Breast epithelium (tissue), 4 donors: ENCODE results near the gene GPR52. TPM values are rescaled to one million over a fixed set of nuclear protein-coding genes. Genes with fewer than 3 reads are reported as not detected.

Experiments used
- DNase-seq, 2 donors: peaks; one replicate each; pipeline ENCODE4 v3.0.0-alpha.2; 2019; ENCODE audit warnings: low spot score in 2 of 2
- H3K27ac ChIP-seq, 2 donors: fragments of 200-600 bp; sonication (generic) in 1 of 2; one replicate each; pipeline ENCODE4 v1.5.1; 2016 to 2019; ENCODE audit warnings: mild to moderate bottlenecking in 1 of 2
- H3K27me3 ChIP-seq, 2 donors: fragments of 200-600 bp; sonication (generic) in 1 of 2; one replicate each; pipeline versions ENCODE4 v1.5.1 to v1.6.0; 2017 to 2019; ENCODE audit warnings: control low read depth in 1 of 2, mild to moderate bottlenecking in 1 of 2
- H3K36me3 ChIP-seq: fragments of 200-600 bp; one replicate; pipeline ENCODE4 v1.5.1; 2019
- H3K4me1 ChIP-seq, 2 donors: fragments of 200-600 bp; sonication (generic); one replicate each; pipeline ENCODE4 v1.5.1; 2016 to 2019; ENCODE audit warnings: control low read depth in 1 of 2
- H3K4me3 ChIP-seq, 3 donors: fragments of 200-600 bp; sonication (generic); 1 replicate in 2 of 3; 2 replicates in 1 of 3; pipeline ENCODE4 v1.5.1; 2016 to 2019; ENCODE audit warnings: mild to moderate bottlenecking in 3 of 3, moderate library complexity in 2 of 3
- H3K9me3 ChIP-seq, 2 donors: fragments of 200-600 bp; sonication (generic) in 1 of 2; one replicate each; pipeline ENCODE4 v1.5.1; 2016 to 2019; ENCODE audit warnings: control low read depth in 1 of 2
- POLR2A ChIP-seq: fragments of 450-650 bp; IDR thresholded peaks from one replicate; pipeline ENCODE4 v1.6.1; 2016; ENCODE audit warnings: antibody characterized with exemption, mild to moderate bottlenecking, moderate library complexity
- POLR2AphosphoS5 ChIP-seq, 3 donors: sonication (generic); formaldehyde crosslinking; IDR thresholded peaks; one replicate each; pipeline ENCODE4 v1.6.1; 2017; ENCODE audit warnings: antibody characterized with exemption in 3 of 3
- intact Hi-C: fragments of 100-400 bp; cut with DNase I; formaldehyde crosslinking; loops from one replicate; pipeline ENCODE4 v1.15.1; 2023; ENCODE audit warnings: low total_unique reads
- total RNA-seq, 3 donors: library from RNA; depleted of rRNA; stranded (reverse); fragments of >200 nt; gene quantifications; one replicate each; pipeline ENCODE4 v1.1.0, GENCODE V29; 2016
- TF ChIP-seq, protein P1 (sequence below), 3 donors: fragments of 450-650 bp; IDR thresholded peaks; one replicate each; pipeline ENCODE4 v1.5.1; 2016 to 2017; ENCODE audit warnings: antibody characterized with exemption in 3 of 3, mild to moderate bottlenecking in 3 of 3, moderate library complexity in 3 of 3

The GPR52 gene
- total RNA-seq, 3 donors from 2014 or later, result 2.3 to 5.9 (median 4.3) TPM

DNA sequence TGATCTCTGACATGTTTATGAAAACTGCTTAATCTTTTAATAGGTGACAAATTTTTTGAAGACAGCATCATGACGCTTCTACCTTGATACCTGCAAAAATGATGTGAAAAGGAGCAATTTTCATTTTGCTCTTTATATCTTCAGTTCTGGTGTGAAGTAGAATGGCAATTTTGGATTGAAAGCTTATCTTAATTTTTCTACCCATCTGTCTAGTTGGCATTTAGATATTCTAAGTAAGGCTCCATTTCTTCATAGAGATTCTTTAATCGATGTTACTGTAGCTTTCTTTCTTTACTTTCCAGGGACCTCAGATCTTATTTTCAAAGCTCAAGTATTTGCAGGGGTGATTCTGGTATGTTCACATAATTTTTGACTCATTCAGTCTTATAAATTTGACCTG, 32.3 kb upstream of the GPR52 start:
- H3K4me1 ChIP-seq, result no peaks in the 10 kb centered on the region
- DNase-seq, result no peak
- TF ChIP-seq POLR2A, result no peak
- TF ChIP-seq, protein P1, sequence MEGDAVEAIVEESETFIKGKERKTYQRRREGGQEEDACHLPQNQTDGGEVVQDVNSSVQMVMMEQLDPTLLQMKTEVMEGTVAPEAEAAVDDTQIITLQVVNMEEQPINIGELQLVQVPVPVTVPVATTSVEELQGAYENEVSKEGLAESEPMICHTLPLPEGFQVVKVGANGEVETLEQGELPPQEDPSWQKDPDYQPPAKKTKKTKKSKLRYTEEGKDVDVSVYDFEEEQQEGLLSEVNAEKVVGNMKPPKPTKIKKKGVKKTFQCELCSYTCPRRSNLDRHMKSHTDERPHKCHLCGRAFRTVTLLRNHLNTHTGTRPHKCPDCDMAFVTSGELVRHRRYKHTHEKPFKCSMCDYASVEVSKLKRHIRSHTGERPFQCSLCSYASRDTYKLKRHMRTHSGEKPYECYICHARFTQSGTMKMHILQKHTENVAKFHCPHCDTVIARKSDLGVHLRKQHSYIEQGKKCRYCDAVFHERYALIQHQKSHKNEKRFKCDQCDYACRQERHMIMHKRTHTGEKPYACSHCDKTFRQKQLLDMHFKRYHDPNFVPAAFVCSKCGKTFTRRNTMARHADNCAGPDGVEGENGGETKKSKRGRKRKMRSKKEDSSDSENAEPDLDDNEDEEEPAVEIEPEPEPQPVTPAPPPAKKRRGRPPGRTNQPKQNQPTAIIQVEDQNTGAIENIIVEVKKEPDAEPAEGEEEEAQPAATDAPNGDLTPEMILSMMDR (IDR thresholded peaks at IDR 0.05), result no peak
- no peak for TF ChIP-seq POLR2AphosphoS5 (IDR thresholded peaks at IDR 0.05)
- no peaks in the 10 kb centered on the region for H3K36me3 ChIP-seq
- H3K27me3 ChIP-seq, result no peaks in the 10 kb centered on the region
- intact Hi-C loops, result no loop called here
- no peaks in the 10 kb centered on the region for H3K9me3 ChIP-seq
- no peak overlapping the region for H3K27ac ChIP-seq
- no peak overlapping the region for H3K4me3 ChIP-seq

DNA sequence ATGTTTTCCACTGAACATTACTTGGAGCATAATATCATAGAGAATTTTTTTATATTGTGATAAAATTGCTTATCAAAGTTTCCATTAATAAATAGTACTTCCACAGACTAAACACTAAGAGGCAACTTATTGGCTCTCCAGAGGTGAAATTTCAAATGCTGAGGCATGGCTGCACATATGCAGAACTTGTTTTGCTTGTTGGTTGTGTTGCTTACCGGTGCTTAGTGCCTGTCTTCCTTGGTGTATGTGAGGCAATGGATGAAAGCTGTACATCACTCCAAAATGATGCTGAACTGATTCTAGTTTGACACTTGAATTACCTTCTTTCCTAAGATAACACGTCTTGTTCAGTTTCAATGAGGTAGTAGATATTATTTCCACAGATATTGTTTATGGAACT, 29.8 kb upstream of the GPR52 start:
- Histone ChIP-seq H3K27me3 (no peaks in the 10 kb centered on the region), H3K9me3 (no peaks in the 10 kb centered on the region), H3K36me3 (no peaks in the 10 kb centered on the region), H3K4me3 (no peak overlapping the region), H3K27ac (no peak overlapping the region), H3K4me1 (no peaks in the 10 kb centered on the region)
- TF ChIP-seq, protein P1 (IDR thresholded peaks at IDR 0.05), result no peak
- TF ChIP-seq POLR2AphosphoS5 (IDR thresholded peaks at IDR 0.05) (no peak), POLR2A (no peak)
- DNase-seq, result no peak
- intact Hi-C loops, result no loop called here

DNA sequence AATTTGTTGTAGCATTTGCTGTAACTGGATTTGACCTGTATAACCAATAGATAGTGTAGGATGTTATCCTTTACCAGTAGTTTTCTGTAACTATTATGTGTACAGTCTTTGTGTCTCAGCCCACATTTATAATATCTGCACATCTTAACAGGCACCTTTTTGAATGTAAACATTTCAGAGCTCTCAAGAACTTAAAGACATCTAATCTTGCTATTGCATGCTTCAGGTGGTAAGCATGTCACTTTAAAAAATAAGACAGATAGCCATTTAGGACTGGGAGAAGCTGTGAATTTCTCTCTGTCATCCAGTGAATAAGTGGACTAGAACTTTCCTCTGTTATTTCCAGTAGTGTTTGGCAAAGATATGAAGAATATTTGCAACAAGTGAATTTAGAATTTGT, 22.6 kb upstream of the GPR52 start:
- intact Hi-C loops, result no loop called here
- no peak for TF ChIP-seq POLR2AphosphoS5 (IDR thresholded peaks at IDR 0.05)
- TF ChIP-seq POLR2A, result no peak
- TF ChIP-seq, protein P1 (IDR thresholded peaks at IDR 0.05), result no peak
- Histone ChIP-seq H3K27me3 (no peaks in the 10 kb centered on the region), H3K27ac (no peak overlapping the region), H3K9me3 (no peaks in the 10 kb centered on the region), H3K4me3 (no peak overlapping the region), H3K4me1 (no peaks in the 10 kb centered on the region), H3K36me3 (no peaks in the 10 kb centered on the region)
- no peak for DNase-seq

DNA sequence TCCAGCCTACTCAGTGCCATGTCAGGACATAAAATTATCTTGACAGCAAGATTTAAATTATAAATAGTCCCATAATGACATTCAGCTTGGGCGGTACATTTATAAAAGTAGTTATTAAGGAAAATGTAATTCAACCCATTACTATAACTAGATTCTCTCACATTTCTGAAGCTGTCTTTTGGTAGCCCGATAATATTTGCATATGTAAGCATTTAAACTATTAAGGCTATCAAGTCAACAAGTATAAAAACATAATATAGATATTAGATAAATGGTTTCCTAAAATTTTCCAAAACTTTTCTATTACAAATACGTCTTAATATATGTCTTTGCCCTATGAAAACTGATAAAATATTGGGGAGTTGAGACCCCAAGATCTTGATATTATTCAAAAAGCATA, 21.6 kb upstream of the GPR52 start:
- no peaks in the 10 kb centered on the region for H3K4me1 ChIP-seq
- no peak for DNase-seq
- H3K36me3 ChIP-seq, result no peaks in the 10 kb centered on the region
- no peak overlapping the region for H3K4me3 ChIP-seq
- no peaks in the 10 kb centered on the region for H3K27me3 ChIP-seq
- H3K9me3 ChIP-seq, result no peaks in the 10 kb centered on the region
- intact Hi-C loops, result no loop called here
- TF ChIP-seq POLR2AphosphoS5 (IDR thresholded peaks at IDR 0.05) (no peak), POLR2A (no peak)
- TF ChIP-seq, protein P1 (IDR thresholded peaks at IDR 0.05), result no peak
- H3K27ac ChIP-seq, result no peak overlapping the region

DNA sequence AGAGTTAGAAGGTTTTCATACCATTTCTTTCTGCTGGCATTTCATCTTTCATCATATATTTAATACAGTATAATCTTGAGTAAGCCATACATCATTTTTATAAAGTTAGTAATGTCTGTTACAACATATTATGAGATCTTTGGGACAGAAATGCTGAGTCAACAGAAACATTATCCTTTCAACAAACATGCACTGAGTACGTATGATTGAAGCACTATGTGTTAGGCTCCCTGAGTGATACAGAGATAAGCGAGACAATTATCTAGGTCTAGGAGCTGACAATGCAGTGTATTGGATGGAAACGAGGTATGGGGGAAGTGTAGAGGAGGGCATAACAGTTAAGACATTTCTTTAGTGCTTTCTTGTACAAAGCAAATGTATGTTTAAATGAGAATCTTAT, 19.7 kb upstream of the GPR52 start:
- DNase-seq, result no peak
- H3K4me1 ChIP-seq, result no peaks in the 10 kb centered on the region
- TF ChIP-seq, protein P1 (IDR thresholded peaks at IDR 0.05), result no peak
- no peak for TF ChIP-seq POLR2AphosphoS5 (IDR thresholded peaks at IDR 0.05)
- no peak for TF ChIP-seq POLR2A
- H3K36me3 ChIP-seq, result no peaks in the 10 kb centered on the region
- H3K4me3 ChIP-seq, result no peak overlapping the region
- intact Hi-C loops, result no loop called here
- no peaks in the 10 kb centered on the region for H3K27me3 ChIP-seq
- H3K9me3 ChIP-seq, result no peaks in the 10 kb centered on the region
- no peak overlapping the region for H3K27ac ChIP-seq
